Left hindlimb (tissue), 1 donor: Measurements from ENCODE around the gene PKD1L1.
"Not testable (repeated sequence)": the region's sequence is repeated elsewhere in the genome, so short reads cannot be mapped to it uniquely, and the experiment has no call there.

Experiments
- DNase-seq: peaks from one replicate; pipeline ENCODE4 v3.0.0-alpha.2; 2018

Gene PKD1L1

GRCh38 chr7:47948141-47948790 is at the start of gene PKD1L1:
Gene PKD1L1, minus strand, starts transcription at chr7:47948466. Its CDS starts 26 bp downstream, at chr7:47948440.
- DNase-seq = no peak

GRCh38 chr7:47992446-47992845 is 44.2 kb upstream of the PKD1L1 start:
- no peak for DNase-seq

GRCh38 chr7:47991741-47992311 is 43.6 kb upstream of the PKD1L1 start:
- peak; percentile 89 for DNase-seq

- DNase-seq = no peak
Observed at GRCh38 chr7:47991270-47991669, 43.0 kb upstream of the PKD1L1 start.

GRCh38 chr7:47990592-47990991 is 42.3 kb upstream of the PKD1L1 start:
- no peak for DNase-seq

- DNase-seq = not testable (repeated sequence)
Observed at GRCh38 chr7:47989607-47990400, 41.5 kb upstream of the PKD1L1 start.

GRCh38 chr7:47988496-47989386 is 40.5 kb upstream of the PKD1L1 start:
- DNase-seq = no peak

GRCh38 chr7:47982610-47983009 is 34.3 kb upstream of the PKD1L1 start:
- DNase-seq = no peak

- not testable (repeated sequence) for DNase-seq
Observed at GRCh38 chr7:47980648-47981047, 32.4 kb upstream of the PKD1L1 start.

GRCh38 chr7:47979832-47980181 is 31.5 kb upstream of the PKD1L1 start:
- DNase-seq = no peak

GRCh38 chr7:47979145-47979831 is 31.0 kb upstream of the PKD1L1 start, which contains the start of gene HUS1:
Gene HUS1, minus strand, starts transcription at chr7:47979615. Its CDS starts 96 bp downstream, at chr7:47979519.
- DNase-seq = peak; percentile 91

GRCh38 chr7:47978790-47979144 is 30.5 kb upstream of the PKD1L1 start:
- DNase-seq = no peak

- DNase-seq = no peak
Observed at GRCh38 chr7:47973739-47974138, 25.5 kb upstream of the PKD1L1 start.

- no peak for DNase-seq
Observed at GRCh38 chr7:47970761-47971160, 22.5 kb upstream of the PKD1L1 start.

- DNase-seq = peak; percentile 60
Observed at GRCh38 chr7:47968847-47969774, 20.8 kb upstream of the PKD1L1 start.

GRCh38 chr7:47967708-47968107 is 19.4 kb upstream of the PKD1L1 start:
- no peak for DNase-seq

- no peak for DNase-seq
Observed at GRCh38 chr7:47967123-47967522, 18.9 kb upstream of the PKD1L1 start.

- DNase-seq = no peak
Observed at GRCh38 chr7:47965456-47965855, 17.2 kb upstream of the PKD1L1 start.

GRCh38 chr7:47962262-47962661 is 14.0 kb upstream of the PKD1L1 start:
- DNase-seq = no peak

- DNase-seq = no peak
Observed at GRCh38 chr7:47957156-47957555, 8.9 kb upstream of the PKD1L1 start.

GRCh38 chr7:47956220-47956619 is 8.0 kb upstream of the PKD1L1 start:
- DNase-seq = no peak
